ENCODE results near the gene ZNF536.
"Not testable (repeated sequence)": the region's sequence is repeated elsewhere in the genome, so short reads cannot be mapped to it uniquely, and the experiment has no call there.

Gene ZNF536

GRCh38 chr19:30340771-30341561 lies 31.2 kb upstream of the ZNF536 start:
- no peak overlapping the region for H3K4me3 ChIP-seq (ENCODE audit: insufficient read depth, low read depth, low read length, poor library complexity, severe bottlenecking)
- no peak for DNase-seq
- H3K27ac ChIP-seq (ENCODE audit: insufficient read depth, low read length, poor library complexity, severe bottlenecking) = no peak overlapping the region
- H3K4me1 ChIP-seq (ENCODE audit: control insufficient read depth, insufficient read depth, low read length, poor library complexity, severe bottlenecking) = no peaks in the 10 kb centered on the region
- H3K27me3 ChIP-seq (replicated peaks; ENCODE audit: control insufficient read depth, insufficient read depth, low read length, poor library complexity, severe bottlenecking) = no peaks in the 10 kb centered on the region
- no peaks in the 10 kb centered on the region for H3K9me3 ChIP-seq (ENCODE audit: control insufficient read depth, low read length)
- no peaks in the 10 kb centered on the region for H3K36me3 ChIP-seq (ENCODE audit: control insufficient read depth, insufficient read depth, low read length)

DNA sequence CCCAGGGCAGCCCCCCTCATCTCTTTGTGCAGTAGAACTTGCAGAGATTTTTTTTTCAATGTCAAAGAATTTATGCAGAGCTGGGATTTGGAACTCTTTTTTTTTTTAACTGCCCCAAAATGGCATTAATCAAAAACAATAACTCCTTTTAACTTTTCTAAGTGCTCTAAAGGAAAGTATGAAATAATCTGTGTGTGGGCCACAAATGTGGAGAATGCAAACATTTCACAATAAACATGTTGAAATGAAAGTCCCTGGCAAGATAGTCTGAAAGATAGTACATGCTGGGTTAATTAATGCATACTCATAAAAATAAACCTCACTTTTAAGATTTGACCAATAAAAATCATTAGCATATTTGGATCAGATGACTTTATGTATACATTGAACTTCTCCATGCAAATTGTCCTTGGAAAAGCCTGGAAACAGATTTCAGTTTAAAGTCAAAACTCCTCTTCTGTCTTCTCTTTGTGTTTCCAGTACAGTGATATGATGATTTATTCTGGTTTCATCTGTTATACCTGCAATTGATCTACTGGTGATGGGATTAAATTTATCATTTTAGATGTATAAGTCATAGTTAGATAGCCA lies 30.5 kb upstream of the ZNF536 start:
- no peak overlapping the region for H3K27ac ChIP-seq (ENCODE audit: insufficient read depth, low read length, poor library complexity, severe bottlenecking)
- H3K9me3 ChIP-seq (ENCODE audit: control insufficient read depth, low read length) = no peaks in the 10 kb centered on the region
- H3K36me3 ChIP-seq (ENCODE audit: control insufficient read depth, insufficient read depth, low read length) = no peaks in the 10 kb centered on the region
- no peaks in the 10 kb centered on the region for H3K4me1 ChIP-seq (ENCODE audit: control insufficient read depth, insufficient read depth, low read length, poor library complexity, severe bottlenecking)
- H3K27me3 ChIP-seq (replicated peaks; ENCODE audit: control insufficient read depth, insufficient read depth, low read length, poor library complexity, severe bottlenecking) = no peaks in the 10 kb centered on the region
- H3K4me3 ChIP-seq (ENCODE audit: insufficient read depth, low read depth, low read length, poor library complexity, severe bottlenecking) = no peak overlapping the region
- no peak for DNase-seq

DNA sequence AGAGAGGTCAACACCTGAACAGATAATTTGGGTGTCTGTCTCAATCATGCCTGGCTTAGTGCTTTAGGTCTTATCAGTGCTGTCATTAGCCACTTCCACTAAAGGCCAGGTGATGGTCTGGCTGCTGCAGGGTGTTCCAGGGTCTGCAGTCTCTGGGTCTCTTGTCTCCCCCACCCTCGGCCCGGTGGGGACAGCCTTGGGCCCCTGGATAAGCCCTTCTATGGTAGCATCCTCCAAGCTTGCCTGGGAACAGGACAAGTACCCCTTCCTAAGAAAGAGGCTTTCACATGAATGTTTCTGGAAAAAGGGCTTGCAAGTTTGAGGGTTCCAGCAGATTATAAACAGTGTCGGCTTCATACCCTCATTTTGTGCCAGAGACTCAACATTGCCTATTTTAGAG lies 29.3 kb upstream of the ZNF536 start:
- Histone ChIP-seq H3K27ac (ENCODE audit: insufficient read depth, low read length, poor library complexity, severe bottlenecking) (no peak overlapping the region), H3K4me1 (ENCODE audit: control insufficient read depth, insufficient read depth, low read length, poor library complexity, severe bottlenecking) (no peaks in the 10 kb centered on the region), H3K4me3 (ENCODE audit: insufficient read depth, low read depth, low read length, poor library complexity, severe bottlenecking) (no peak overlapping the region), H3K27me3 (replicated peaks; ENCODE audit: control insufficient read depth, insufficient read depth, low read length, poor library complexity, severe bottlenecking) (no peaks in the 10 kb centered on the region), H3K9me3 (ENCODE audit: control insufficient read depth, low read length) (no peaks in the 10 kb centered on the region), H3K36me3 (ENCODE audit: control insufficient read depth, insufficient read depth, low read length) (no peaks in the 10 kb centered on the region)
- no peak for DNase-seq

DNA sequence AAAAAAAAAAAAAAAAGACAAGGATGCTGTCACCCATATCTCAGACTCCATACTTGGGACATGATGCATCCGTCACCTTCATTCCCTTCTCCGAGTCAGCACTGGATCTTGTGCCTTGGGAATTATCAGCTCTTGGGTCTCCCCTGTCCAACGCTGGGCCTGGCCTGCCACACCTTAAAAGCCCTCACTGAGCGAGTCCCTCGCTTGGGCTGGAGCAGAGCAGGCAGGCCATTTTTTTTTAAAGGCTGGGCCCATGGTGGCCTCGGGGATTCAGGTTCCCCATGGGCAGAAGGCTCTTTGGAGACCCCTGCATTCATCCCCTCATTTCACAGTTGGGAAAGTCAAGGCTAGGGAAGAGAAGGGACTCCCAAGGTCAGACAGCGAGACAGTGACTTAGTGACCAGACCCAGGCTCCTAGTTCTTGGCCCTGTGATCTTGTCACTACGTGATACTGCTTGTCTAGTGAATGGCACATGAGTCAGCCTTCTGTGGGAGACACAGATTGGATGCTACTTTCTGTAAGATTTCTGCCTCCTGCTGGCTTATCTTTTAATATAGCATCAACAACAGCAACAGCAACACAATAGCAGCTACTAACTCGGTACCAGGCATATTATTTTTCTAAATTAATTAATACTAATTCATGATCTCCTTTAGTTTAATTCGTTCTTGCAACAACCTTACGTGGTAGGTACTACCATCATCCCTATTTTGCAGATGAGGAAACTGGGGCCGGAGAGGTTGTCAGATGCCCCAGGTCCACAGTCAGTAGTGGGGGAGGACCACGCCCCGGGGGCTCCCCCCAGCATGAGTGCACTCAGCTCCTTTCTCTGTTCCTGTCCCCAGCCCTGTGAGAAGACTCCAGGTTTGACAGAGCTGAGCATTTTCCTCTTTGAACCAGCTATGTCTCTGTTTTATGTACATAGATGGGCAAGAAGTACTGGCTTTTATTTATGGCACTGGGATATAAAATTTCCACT lies 27.4 kb upstream of the ZNF536 start:
- no peaks in the 10 kb centered on the region for H3K9me3 ChIP-seq (ENCODE audit: control insufficient read depth, low read length)
- H3K27ac ChIP-seq (ENCODE audit: insufficient read depth, low read length, poor library complexity, severe bottlenecking) = no peak overlapping the region
- no peak for DNase-seq
- H3K27me3 ChIP-seq (replicated peaks; ENCODE audit: control insufficient read depth, insufficient read depth, low read length, poor library complexity, severe bottlenecking) = no peaks in the 10 kb centered on the region
- no peaks in the 10 kb centered on the region for H3K36me3 ChIP-seq (ENCODE audit: control insufficient read depth, insufficient read depth, low read length)
- H3K4me1 ChIP-seq (ENCODE audit: control insufficient read depth, insufficient read depth, low read length, poor library complexity, severe bottlenecking) = no peaks in the 10 kb centered on the region
- H3K4me3 ChIP-seq (ENCODE audit: insufficient read depth, low read depth, low read length, poor library complexity, severe bottlenecking) = no peak overlapping the region

- Histone ChIP-seq H3K4me1 (ENCODE audit: control insufficient read depth, insufficient read depth, low read length, poor library complexity, severe bottlenecking) (no peaks in the 10 kb centered on the region), H3K27me3 (replicated peaks; ENCODE audit: control insufficient read depth, insufficient read depth, low read length, poor library complexity, severe bottlenecking) (no peaks in the 10 kb centered on the region), H3K36me3 (ENCODE audit: control insufficient read depth, insufficient read depth, low read length) (no peaks in the 10 kb centered on the region), H3K9me3 (ENCODE audit: control insufficient read depth, low read length) (no peaks in the 10 kb centered on the region), H3K4me3 (ENCODE audit: insufficient read depth, low read depth, low read length, poor library complexity, severe bottlenecking) (no peak overlapping the region), H3K27ac (ENCODE audit: insufficient read depth, low read length, poor library complexity, severe bottlenecking) (no peak overlapping the region)
- DNase-seq = no peak
Observed at GRCh38 chr19:30345686-30346085, 26.5 kb upstream of the ZNF536 start.

- H3K9me3 ChIP-seq (ENCODE audit: control insufficient read depth, low read length); H3K27me3 ChIP-seq (replicated peaks; ENCODE audit: control insufficient read depth, insufficient read depth, low read length, poor library complexity, severe bottlenecking); H3K27ac ChIP-seq (ENCODE audit: insufficient read depth, low read length, poor library complexity, severe bottlenecking); DNase-seq; H3K4me3 ChIP-seq (ENCODE audit: insufficient read depth, low read depth, low read length, poor library complexity, severe bottlenecking); H3K36me3 ChIP-seq (ENCODE audit: control insufficient read depth, insufficient read depth, low read length); H3K4me1 ChIP-seq (ENCODE audit: control insufficient read depth, insufficient read depth, low read length, poor library complexity, severe bottlenecking): not testable (repeated sequence)
Observed at GRCh38 chr19:30346468-30346867, 25.7 kb upstream of the ZNF536 start.

DNA sequence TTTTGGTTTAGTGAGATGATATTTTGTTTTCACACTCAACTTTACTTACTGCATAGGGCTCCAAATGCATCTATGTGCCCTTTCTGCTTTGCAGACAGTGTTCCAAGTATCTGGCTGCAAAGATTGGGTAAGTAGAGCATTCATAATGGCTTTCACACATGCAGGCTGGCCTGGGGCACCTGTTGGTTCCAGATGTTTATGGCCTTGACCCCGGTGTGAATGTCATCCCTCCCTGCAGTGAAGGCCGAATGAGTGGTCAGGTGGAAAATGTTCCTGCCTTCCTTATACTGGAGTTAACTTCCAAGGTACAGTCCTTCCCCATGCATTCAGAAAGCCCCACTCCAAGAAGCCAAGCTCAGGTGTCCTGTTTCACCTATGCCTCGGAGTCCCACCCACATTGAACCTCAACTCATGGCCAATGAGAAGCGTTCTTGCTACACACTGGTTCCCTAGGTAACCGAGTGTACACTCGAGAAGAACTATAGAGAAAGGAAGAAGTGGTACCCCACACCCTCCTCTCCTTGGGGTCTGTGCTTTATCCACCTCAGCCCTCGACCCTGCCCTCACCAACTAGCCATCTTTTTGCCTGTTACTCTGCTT lies 23.0 kb upstream of the ZNF536 start:
- Histone ChIP-seq H3K9me3 (ENCODE audit: control insufficient read depth, low read length) (no peaks in the 10 kb centered on the region), H3K4me3 (ENCODE audit: insufficient read depth, low read depth, low read length, poor library complexity, severe bottlenecking) (no peak overlapping the region), H3K27me3 (replicated peaks; ENCODE audit: control insufficient read depth, insufficient read depth, low read length, poor library complexity, severe bottlenecking) (no peaks in the 10 kb centered on the region), H3K36me3 (ENCODE audit: control insufficient read depth, insufficient read depth, low read length) (no peaks in the 10 kb centered on the region), H3K27ac (ENCODE audit: insufficient read depth, low read length, poor library complexity, severe bottlenecking) (no peak overlapping the region), H3K4me1 (ENCODE audit: control insufficient read depth, insufficient read depth, low read length, poor library complexity, severe bottlenecking) (no peaks in the 10 kb centered on the region)
- no peak for DNase-seq

DNA sequence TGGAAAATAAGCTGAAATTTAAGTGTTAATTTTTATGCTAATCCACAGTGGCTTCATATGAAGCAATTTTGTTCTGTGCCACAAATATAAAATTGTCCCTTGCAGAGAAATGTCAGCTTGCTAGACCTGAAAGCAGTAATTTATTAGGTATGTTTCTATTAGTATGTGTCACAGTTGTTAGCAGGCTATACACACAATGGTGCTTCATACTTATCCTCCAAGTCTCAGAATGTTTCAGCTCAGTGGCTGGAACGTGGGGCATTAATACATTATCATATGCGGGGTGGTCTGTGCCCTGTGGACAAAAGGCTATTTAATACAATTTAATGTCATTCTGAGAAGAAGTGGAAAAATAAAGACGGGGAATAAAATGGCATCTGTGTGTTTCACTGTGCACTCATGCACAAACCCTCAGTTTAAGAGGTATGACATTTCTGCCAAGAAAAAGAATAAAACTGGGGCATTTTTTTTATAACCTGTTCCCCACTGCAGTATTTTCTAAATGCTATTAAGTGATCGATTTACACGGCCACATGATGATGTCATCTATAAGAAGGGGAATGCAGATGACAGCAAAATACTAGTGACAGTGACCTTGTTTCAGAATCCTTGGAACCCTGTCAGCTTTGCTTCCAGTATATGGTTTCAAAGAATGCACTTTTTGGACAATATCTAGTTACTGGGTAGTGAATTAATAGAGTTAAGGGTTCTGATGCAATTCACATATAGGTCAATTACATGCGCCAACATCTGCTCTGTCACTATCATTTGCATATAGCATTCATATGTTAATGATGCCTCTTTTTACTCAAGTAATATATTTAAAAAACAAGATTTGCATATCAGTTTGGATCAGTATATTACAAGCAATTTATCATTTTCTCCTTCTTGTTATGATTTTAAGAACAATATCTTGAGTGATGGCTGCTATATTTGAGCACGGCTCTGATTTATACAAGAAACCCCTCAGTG lies 21.2 kb upstream of the ZNF536 start:
- DNase-seq = no peak
- H3K4me1 ChIP-seq (ENCODE audit: control insufficient read depth, insufficient read depth, low read length, poor library complexity, severe bottlenecking) = no peaks in the 10 kb centered on the region
- no peaks in the 10 kb centered on the region for H3K27me3 ChIP-seq (replicated peaks; ENCODE audit: control insufficient read depth, insufficient read depth, low read length, poor library complexity, severe bottlenecking)
- H3K36me3 ChIP-seq (ENCODE audit: control insufficient read depth, insufficient read depth, low read length) = no peaks in the 10 kb centered on the region
- no peak overlapping the region for H3K4me3 ChIP-seq (ENCODE audit: insufficient read depth, low read depth, low read length, poor library complexity, severe bottlenecking)
- H3K9me3 ChIP-seq (ENCODE audit: control insufficient read depth, low read length) = no peaks in the 10 kb centered on the region
- H3K27ac ChIP-seq (ENCODE audit: insufficient read depth, low read length, poor library complexity, severe bottlenecking) = no peak overlapping the region

- H3K4me1 ChIP-seq (ENCODE audit: control insufficient read depth, insufficient read depth, low read length, poor library complexity, severe bottlenecking) = no peaks in the 10 kb centered on the region
- no peak overlapping the region for H3K4me3 ChIP-seq (ENCODE audit: insufficient read depth, low read depth, low read length, poor library complexity, severe bottlenecking)
- no peaks in the 10 kb centered on the region for H3K9me3 ChIP-seq (ENCODE audit: control insufficient read depth, low read length)
- no peak for DNase-seq
- no peak overlapping the region for H3K27ac ChIP-seq (ENCODE audit: insufficient read depth, low read length, poor library complexity, severe bottlenecking)
- H3K27me3 ChIP-seq (replicated peaks; ENCODE audit: control insufficient read depth, insufficient read depth, low read length, poor library complexity, severe bottlenecking) = no peaks in the 10 kb centered on the region
- H3K36me3 ChIP-seq (ENCODE audit: control insufficient read depth, insufficient read depth, low read length) = no peaks in the 10 kb centered on the region
Observed at GRCh38 chr19:30351774-30352173, 20.4 kb upstream of the ZNF536 start.

Measured in effector memory CD4-positive, alpha-beta T cell (primary cell).